ENCODE data around the gene ABLIM3.

DNA sequence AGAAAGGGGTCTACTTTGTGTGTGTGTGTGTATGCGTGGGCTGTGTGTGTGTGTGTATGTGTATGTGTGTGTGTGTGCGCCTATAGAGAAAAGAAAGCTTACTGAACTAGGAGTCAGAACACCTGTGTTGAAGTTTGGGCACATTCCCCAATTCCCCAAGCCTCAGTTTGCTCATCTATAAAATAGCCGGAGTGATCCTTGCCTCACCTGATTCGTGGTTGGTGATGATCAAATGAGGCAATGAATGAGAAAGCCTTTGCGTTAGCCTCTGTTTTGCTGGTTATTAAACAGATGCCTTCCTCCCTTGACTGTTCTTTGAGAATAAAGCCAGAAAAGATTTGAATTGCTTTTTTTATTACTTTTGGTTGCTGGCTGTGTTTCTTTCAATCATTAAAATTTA lies 20.6 kb downstream of the ABLIM3 start:
- TF ChIP-seq, protein P1, sequence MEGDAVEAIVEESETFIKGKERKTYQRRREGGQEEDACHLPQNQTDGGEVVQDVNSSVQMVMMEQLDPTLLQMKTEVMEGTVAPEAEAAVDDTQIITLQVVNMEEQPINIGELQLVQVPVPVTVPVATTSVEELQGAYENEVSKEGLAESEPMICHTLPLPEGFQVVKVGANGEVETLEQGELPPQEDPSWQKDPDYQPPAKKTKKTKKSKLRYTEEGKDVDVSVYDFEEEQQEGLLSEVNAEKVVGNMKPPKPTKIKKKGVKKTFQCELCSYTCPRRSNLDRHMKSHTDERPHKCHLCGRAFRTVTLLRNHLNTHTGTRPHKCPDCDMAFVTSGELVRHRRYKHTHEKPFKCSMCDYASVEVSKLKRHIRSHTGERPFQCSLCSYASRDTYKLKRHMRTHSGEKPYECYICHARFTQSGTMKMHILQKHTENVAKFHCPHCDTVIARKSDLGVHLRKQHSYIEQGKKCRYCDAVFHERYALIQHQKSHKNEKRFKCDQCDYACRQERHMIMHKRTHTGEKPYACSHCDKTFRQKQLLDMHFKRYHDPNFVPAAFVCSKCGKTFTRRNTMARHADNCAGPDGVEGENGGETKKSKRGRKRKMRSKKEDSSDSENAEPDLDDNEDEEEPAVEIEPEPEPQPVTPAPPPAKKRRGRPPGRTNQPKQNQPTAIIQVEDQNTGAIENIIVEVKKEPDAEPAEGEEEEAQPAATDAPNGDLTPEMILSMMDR (IDR thresholded peaks at IDR 0.05) = no peak
- no peak for TF ChIP-seq POLR2A (IDR thresholded peaks at IDR 0.05)

All from thyroid gland (tissue), 4 donors.